Neural cell (in vitro differentiated cells): ENCODE data around the gene DHX15. TPM values are rescaled to one million over a fixed set of nuclear protein-coding genes. Genes with fewer than 3 reads are reported as not detected.
"Not testable (repeated sequence)": the region's sequence is repeated elsewhere in the genome, so short reads cannot be mapped to it uniquely, and the experiment has no call there.

ENCODE experiments used
- H2AFZ ChIP-seq: fragments of 200-600, 300-800 bp; sonication (generic), shearing (Covaris generic); 2 replicates; pipeline ENCODE4 v1.6.0; 2014; ENCODE audit warnings: low read depth, mild to moderate bottlenecking, antibody characterized with exemption, low read length, moderate library complexity
- H3F3A ChIP-seq: fragments of 200-600 bp; shearing (Covaris generic); 2 replicates; pipeline ENCODE4 v1.6.1; 2016; ENCODE audit warnings: mild to moderate bottlenecking, moderate library complexity, mixed read lengths, antibody characterized with exemption, low read length; ENCODE audit not compliant: insufficient read depth, poor library complexity, severe bottlenecking
- H3K27ac ChIP-seq: fragments of 200-600, 300-800 bp; sonication (generic), shearing (Covaris generic); 2 replicates; pipeline ENCODE4 v1.5.1; 2014; ENCODE audit warnings: mild to moderate bottlenecking, low read length, moderate library complexity
- H3K27me3 ChIP-seq: fragments of 300-800, 200-600 bp; sonication (generic), shearing (Covaris generic); 2 replicates; pipeline ENCODE4 v1.6.0; 2014; ENCODE audit warnings: mild to moderate bottlenecking, low read depth, low read length, moderate library complexity; ENCODE audit not compliant: insufficient read depth
- H3K36me3 ChIP-seq: fragments of 300-800, 200-600 bp; sonication (generic), shearing (Covaris generic); 2 replicates; pipeline ENCODE4 v1.5.1; 2014; ENCODE audit warnings: mild to moderate bottlenecking, antibody characterized with exemption, low read length, moderate library complexity; ENCODE audit not compliant: insufficient read depth
- H3K4me2 ChIP-seq: fragments of 300-800, 200-600 bp; sonication (generic), shearing (Covaris generic); 2 replicates; pipeline ENCODE4 v1.6.0; 2014; ENCODE audit warnings: mild to moderate bottlenecking, low read length
- H3K4me3 ChIP-seq: fragments of 300-800, 200-600 bp; sonication (generic), shearing (Covaris generic); 2 replicates; pipeline ENCODE4 v1.5.1; 2014; ENCODE audit warnings: mild to moderate bottlenecking, low read length, moderate library complexity
- H3K79me2 ChIP-seq: fragments of 200-600 bp; shearing (Covaris generic); replicated peaks from 2 replicates; pipeline ENCODE4 v1.6.0; 2014; ENCODE audit warnings: mild to moderate bottlenecking, low read length, moderate library complexity; ENCODE audit not compliant: insufficient read depth
- H3K9ac ChIP-seq: fragments of 300-800, 200-600 bp; sonication (generic), shearing (Covaris generic); 2 replicates; pipeline ENCODE4 v1.6.1; 2016; ENCODE audit warnings: mild to moderate bottlenecking, low read length, mixed read lengths
- H3K9me2 ChIP-seq: fragments of 200-600 bp; shearing (Covaris generic); 2 replicates; pipeline ENCODE4 v1.6.1; 2016; ENCODE audit warnings: mild to moderate bottlenecking, low read length, mixed read lengths; ENCODE audit not compliant: insufficient read depth
- H3K9me3 ChIP-seq: fragments of 200-600, 300-800 bp; sonication (generic), shearing (Covaris generic); 2 replicates; pipeline ENCODE4 v1.6.1; 2016; ENCODE audit warnings: mild to moderate bottlenecking, mixed run types, low read length, moderate library complexity, mixed read lengths
- H4K20me1 ChIP-seq: fragments of 200-600 bp; shearing (Covaris generic); 2 replicates; pipeline ENCODE4 v1.6.1; 2016; ENCODE audit warnings: mild to moderate bottlenecking, mixed run types; ENCODE audit not compliant: insufficient read depth
- EP300 ChIP-seq: fragments of 450-650 bp; conservative IDR thresholded peaks from 2 replicates; pipeline ENCODE4 v1.6.1; 2014; ENCODE audit warnings: antibody characterized with exemption, mild to moderate bottlenecking, moderate library complexity; ENCODE audit not compliant: poor library complexity, severe bottlenecking
- EZH2 ChIP-seq: fragments of 200-600, 300-800 bp; shearing (Covaris generic), sonication (generic); IDR thresholded peaks from 2 replicates; pipeline ENCODE4 v1.6.1; 2014; ENCODE audit warnings: antibody characterized with exemption, low read length, borderline replicate concordance, mild to moderate bottlenecking; ENCODE audit not compliant: insufficient read depth, poor library complexity, severe bottlenecking
- MXI1 ChIP-seq: fragments of 450-650 bp; conservative IDR thresholded peaks from 2 replicates; pipeline ENCODE4 v1.6.1; 2014; ENCODE audit warnings: antibody characterized with exemption, mild to moderate bottlenecking; ENCODE audit not compliant: poor library complexity, severe bottlenecking
- POLR2AphosphoS5 ChIP-seq: IDR thresholded peaks from 2 replicates; pipeline ENCODE4 v1.6.1; 2012
- RAD21 ChIP-seq: fragments of 450-650 bp; conservative IDR thresholded peaks from 2 replicates; pipeline ENCODE4 v1.6.1; 2014; ENCODE audit warnings: antibody characterized with exemption, mild to moderate bottlenecking, moderate library complexity
- SMC3 ChIP-seq: fragments of 450-650 bp; conservative IDR thresholded peaks from 2 replicates; pipeline ENCODE4 v1.6.1; 2014; ENCODE audit warnings: antibody characterized with exemption, mild to moderate bottlenecking, moderate library complexity; ENCODE audit not compliant: poor library complexity
- TAF1 ChIP-seq: IDR thresholded peaks from 2 replicates; pipeline ENCODE4 v1.6.1; 2012; ENCODE audit warnings: low read depth
- polyA plus RNA-seq: library from polyadenylated mRNA; depleted of rRNA; stranded (reverse); fragments of >200 nt; gene quantifications from 2 replicates; pipeline ENCODE4 v1.2.3, GENCODE V29; 2014
- TF ChIP-seq, protein P1 (sequence below): IDR thresholded peaks from 2 replicates; pipeline ENCODE4 v1.6.1; 2012; ENCODE audit warnings: borderline replicate concordance
- TF ChIP-seq, protein P2 (sequence below): fragments of 450-650 bp; IDR thresholded peaks from 2 replicates; pipeline ENCODE4 v1.5.1; 2014; ENCODE audit warnings: antibody characterized with exemption, mild to moderate bottlenecking, moderate library complexity; ENCODE audit not compliant: poor library complexity, severe bottlenecking

Gene DHX15
- polyA plus RNA-seq, 1 donor from 2014 or later: 368 TPM

DNA sequence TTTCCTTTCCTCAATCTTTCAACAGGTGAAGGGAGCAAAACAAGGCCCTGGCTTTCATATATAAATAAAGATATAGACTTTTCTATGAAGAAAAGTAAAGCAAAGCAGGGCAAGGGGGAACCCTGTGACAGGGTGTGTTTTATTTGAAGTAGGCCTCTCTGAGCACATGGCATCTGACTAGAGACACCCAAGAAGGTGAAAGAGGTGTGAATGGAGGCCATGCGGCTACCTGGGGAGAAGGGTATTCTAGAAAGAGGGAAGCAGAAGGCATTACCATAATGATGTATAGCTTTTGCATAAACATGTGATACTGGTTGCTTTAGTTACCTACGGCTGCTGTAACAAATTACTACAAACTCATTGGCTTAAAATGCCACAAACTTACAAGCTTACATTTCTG, 75.8 kb downstream of the DHX15 start:
- H3K9me3 ChIP-seq: no peaks in the 10 kb centered on the region
- no peaks in the 10 kb centered on the region for H3K36me3 ChIP-seq
- no peaks in the 10 kb centered on the region for H3K9me2 ChIP-seq
- H3K79me2 ChIP-seq: no peaks in the 10 kb centered on the region
- H4K20me1 ChIP-seq: no peaks in the 10 kb centered on the region
- H3K9ac ChIP-seq: no peak overlapping the region
- no peak overlapping the region for H3K4me3 ChIP-seq
- no peak for TF ChIP-seq EZH2
- no peak for TF ChIP-seq POLR2AphosphoS5
- TF ChIP-seq, protein P1, sequence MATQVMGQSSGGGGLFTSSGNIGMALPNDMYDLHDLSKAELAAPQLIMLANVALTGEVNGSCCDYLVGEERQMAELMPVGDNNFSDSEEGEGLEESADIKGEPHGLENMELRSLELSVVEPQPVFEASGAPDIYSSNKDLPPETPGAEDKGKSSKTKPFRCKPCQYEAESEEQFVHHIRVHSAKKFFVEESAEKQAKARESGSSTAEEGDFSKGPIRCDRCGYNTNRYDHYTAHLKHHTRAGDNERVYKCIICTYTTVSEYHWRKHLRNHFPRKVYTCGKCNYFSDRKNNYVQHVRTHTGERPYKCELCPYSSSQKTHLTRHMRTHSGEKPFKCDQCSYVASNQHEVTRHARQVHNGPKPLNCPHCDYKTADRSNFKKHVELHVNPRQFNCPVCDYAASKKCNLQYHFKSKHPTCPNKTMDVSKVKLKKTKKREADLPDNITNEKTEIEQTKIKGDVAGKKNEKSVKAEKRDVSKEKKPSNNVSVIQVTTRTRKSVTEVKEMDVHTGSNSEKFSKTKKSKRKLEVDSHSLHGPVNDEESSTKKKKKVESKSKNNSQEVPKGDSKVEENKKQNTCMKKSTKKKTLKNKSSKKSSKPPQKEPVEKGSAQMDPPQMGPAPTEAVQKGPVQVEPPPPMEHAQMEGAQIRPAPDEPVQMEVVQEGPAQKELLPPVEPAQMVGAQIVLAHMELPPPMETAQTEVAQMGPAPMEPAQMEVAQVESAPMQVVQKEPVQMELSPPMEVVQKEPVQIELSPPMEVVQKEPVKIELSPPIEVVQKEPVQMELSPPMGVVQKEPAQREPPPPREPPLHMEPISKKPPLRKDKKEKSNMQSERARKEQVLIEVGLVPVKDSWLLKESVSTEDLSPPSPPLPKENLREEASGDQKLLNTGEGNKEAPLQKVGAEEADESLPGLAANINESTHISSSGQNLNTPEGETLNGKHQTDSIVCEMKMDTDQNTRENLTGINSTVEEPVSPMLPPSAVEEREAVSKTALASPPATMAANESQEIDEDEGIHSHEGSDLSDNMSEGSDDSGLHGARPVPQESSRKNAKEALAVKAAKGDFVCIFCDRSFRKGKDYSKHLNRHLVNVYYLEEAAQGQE: no peak
- TF ChIP-seq TAF1: no peak
- no peak for TF ChIP-seq EP300
- no peak for TF ChIP-seq MXI1
- TF ChIP-seq RAD21: no peak
- TF ChIP-seq SMC3: no peak
- TF ChIP-seq, protein P2, sequence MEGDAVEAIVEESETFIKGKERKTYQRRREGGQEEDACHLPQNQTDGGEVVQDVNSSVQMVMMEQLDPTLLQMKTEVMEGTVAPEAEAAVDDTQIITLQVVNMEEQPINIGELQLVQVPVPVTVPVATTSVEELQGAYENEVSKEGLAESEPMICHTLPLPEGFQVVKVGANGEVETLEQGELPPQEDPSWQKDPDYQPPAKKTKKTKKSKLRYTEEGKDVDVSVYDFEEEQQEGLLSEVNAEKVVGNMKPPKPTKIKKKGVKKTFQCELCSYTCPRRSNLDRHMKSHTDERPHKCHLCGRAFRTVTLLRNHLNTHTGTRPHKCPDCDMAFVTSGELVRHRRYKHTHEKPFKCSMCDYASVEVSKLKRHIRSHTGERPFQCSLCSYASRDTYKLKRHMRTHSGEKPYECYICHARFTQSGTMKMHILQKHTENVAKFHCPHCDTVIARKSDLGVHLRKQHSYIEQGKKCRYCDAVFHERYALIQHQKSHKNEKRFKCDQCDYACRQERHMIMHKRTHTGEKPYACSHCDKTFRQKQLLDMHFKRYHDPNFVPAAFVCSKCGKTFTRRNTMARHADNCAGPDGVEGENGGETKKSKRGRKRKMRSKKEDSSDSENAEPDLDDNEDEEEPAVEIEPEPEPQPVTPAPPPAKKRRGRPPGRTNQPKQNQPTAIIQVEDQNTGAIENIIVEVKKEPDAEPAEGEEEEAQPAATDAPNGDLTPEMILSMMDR: no peak
- no peak overlapping the region for H3K27ac ChIP-seq
- no peaks in the 10 kb centered on the region for H3K27me3 ChIP-seq
- H3K4me2 ChIP-seq: no peak overlapping the region
- no peak overlapping the region for H2AFZ ChIP-seq
- no peaks in the 10 kb centered on the region for H3F3A ChIP-seq

GRCh38 chr4:24507439-24507838, 76.9 kb downstream of the DHX15 start:
- Histone ChIP-seq H3K9me2 (no peaks in the 10 kb centered on the region), H4K20me1 (no peaks in the 10 kb centered on the region), H2AFZ (no peak overlapping the region), H3K27me3 (no peaks in the 10 kb centered on the region), H3K9me3 (no peaks in the 10 kb centered on the region), H3K4me2 (no peak overlapping the region), H3F3A (no peaks in the 10 kb centered on the region), H3K36me3 (no peaks in the 10 kb centered on the region), H3K4me3 (no peak overlapping the region), H3K79me2 (no peaks in the 10 kb centered on the region), H3K9ac (no peak overlapping the region), H3K27ac (no peak overlapping the region)
- TF ChIP-seq MXI1: no peak
- no peak for TF ChIP-seq SMC3
- no peak for TF ChIP-seq RAD21
- no peak for TF ChIP-seq EZH2
- TF ChIP-seq, protein P1: no peak

GRCh38 chr4:24503090-24503489, 81.3 kb downstream of the DHX15 start:
- not testable (repeated sequence) for H3K4me2 ChIP-seq, H3K9me3 ChIP-seq, H3K27ac ChIP-seq, H3F3A ChIP-seq, H3K79me2 ChIP-seq, H3K4me3 ChIP-seq, H3K9me2 ChIP-seq, H2AFZ ChIP-seq, H3K36me3 ChIP-seq, H3K9ac ChIP-seq, H3K27me3 ChIP-seq, H4K20me1 ChIP-seq
